ENCODE results near the gene CLCA2.
A peak's percentile ranks its signal among the peaks of the same experiment; 100 is the strongest.

CLCA2 gene

GRCh38 chr1:86423873-86424272 is at the start of gene CLCA2:
Gene CLCA2, plus strand, starts transcription at chr1:86424171. Its CDS starts 77 bp downstream, at chr1:86424248.
- DNase-seq = no peak

- no peak for DNase-seq
These were observed 48.3 kb upstream of the CLCA2 start for GRCh38 chr1:86375688-86376087.

- DNase-seq = no peak
These were observed 46.6 kb upstream of the CLCA2 start for GRCh38 chr1:86377341-86377740.

- DNase-seq = no peak
These were observed 45.2 kb upstream of the CLCA2 start for GRCh38 chr1:86378813-86379212.

GRCh38 chr1:86380257-86380861 is 43.6 kb upstream of the CLCA2 start:
- peak in 1 of 2 donors; percentile 59 for DNase-seq

GRCh38 chr1:86381223-86381622 is 42.7 kb upstream of the CLCA2 start:
- no peak for DNase-seq

GRCh38 chr1:86382878-86383277 is 41.1 kb upstream of the CLCA2 start:
- no peak for DNase-seq

- no peak for DNase-seq
These were observed 35.9 kb upstream of the CLCA2 start for GRCh38 chr1:86387916-86388627.

- DNase-seq = no peak
These were observed 35.2 kb upstream of the CLCA2 start for GRCh38 chr1:86388777-86389176.

GRCh38 chr1:86389307-86389706 is 34.7 kb upstream of the CLCA2 start:
- peak in 1 of 2 donors; percentile 52 for DNase-seq

GRCh38 chr1:86394416-86394815 is 29.6 kb upstream of the CLCA2 start:
- DNase-seq = no peak

GRCh38 chr1:86395751-86396497 is 28.0 kb upstream of the CLCA2 start, which contains the start of gene ODF2L:
Gene ODF2L, minus strand, starts transcription at chr1:86396323. Its CDS starts 9,296 bp downstream, at chr1:86387027.
- peak; percentile 88 to 89 for DNase-seq

GRCh38 chr1:86396498-86396890 is 27.5 kb upstream of the CLCA2 start:
- DNase-seq = no peak

GRCh38 chr1:86409416-86410021 is 14.5 kb upstream of the CLCA2 start:
- DNase-seq = no peak

- DNase-seq = no peak
These were observed 13.1 kb upstream of the CLCA2 start for GRCh38 chr1:86410879-86411278.

GRCh38 chr1:86416343-86416742 is 7.6 kb upstream of the CLCA2 start:
- DNase-seq = no peak

GRCh38 chr1:86419277-86419903 is 4.6 kb upstream of the CLCA2 start:
- peak; percentile 47 to 62 for DNase-seq

- DNase-seq = no peak
These were observed 2.2 kb upstream of the CLCA2 start for GRCh38 chr1:86421601-86422280.

- no peak for DNase-seq
These were observed 498 bp upstream of the CLCA2 start for GRCh38 chr1:86423473-86423872.

GRCh38 chr1:86429122-86429725 is 5.3 kb downstream of the CLCA2 start:
- DNase-seq = no peak

GRCh38 chr1:86429835-86430234 is 5.9 kb downstream of the CLCA2 start:
- DNase-seq = peak in 1 of 2 donors; percentile 36

GRCh38 chr1:86430376-86430775 is 6.4 kb downstream of the CLCA2 start:
- no peak for DNase-seq
